WTC11 (cell line): ENCODE measurements around the gene OPRD1. TPM values are rescaled to one million over a fixed set of nuclear protein-coding genes. Genes with fewer than 3 reads are reported as not detected.
A peak's percentile ranks its signal among the peaks of the same experiment; 100 is the strongest.
"Not testable (repeated sequence)": the region's sequence is repeated elsewhere in the genome, so short reads cannot be mapped to it uniquely, and the experiment has no call there.

Experiments used
- ATAC-seq: fragments of 200-7000 bp; cut with Tn5 transposase; 2 replicates; pipeline ENCODE4 v1.10.0; 2021; ENCODE audit warnings: mild to moderate bottlenecking, moderate library complexity
- CTCF ChIA-PET: fragments of 300-600 bp; sonication (Branson Sonifier 250); formaldehyde crosslinking; loops from one replicate; lab custom pipeline; 2021; ENCODE audit warnings: antibody characterized with exemption; lab: Charles Lee
- POLR2A ChIA-PET: fragments of 350-600 bp; sonication (Branson Sonifier 250); formaldehyde crosslinking; loops from one replicate; lab custom pipeline; 2021; ENCODE audit warnings: antibody characterized with exemption; lab: Charles Lee
- DNase-seq: peaks from one replicate; pipeline ENCODE4 v3.0.0; 2021; ENCODE audit warnings: low spot score
- H3K27ac Mint-ChIP-seq: 2 replicates; pipeline ENCODE4 v1.8.0; 2021; ENCODE audit warnings: mixed read lengths
- H3K27me3 Mint-ChIP-seq: 2 replicates; pipeline ENCODE4 v1.8.0; 2021; ENCODE audit warnings: low read depth, mild to moderate bottlenecking, moderate library complexity, mixed read lengths
- H3K36me3 Mint-ChIP-seq: 2 replicates; pipeline ENCODE4 v1.8.0; 2021; ENCODE audit warnings: mixed read lengths
- H3K4me1 Mint-ChIP-seq: 2 replicates; pipeline ENCODE4 v1.8.0; 2022; ENCODE audit warnings: mixed read lengths
- H3K4me3 Mint-ChIP-seq: 2 replicates; pipeline ENCODE4 v1.8.0; 2021; ENCODE audit warnings: mild to moderate bottlenecking, moderate library complexity, mixed read lengths
- H3K9me3 Mint-ChIP-seq: 2 replicates; pipeline ENCODE4 v1.8.0; 2021; ENCODE audit warnings: mixed read lengths
- E2F5 ChIP-seq: sonication (generic); formaldehyde crosslinking; IDR thresholded peaks from 2 replicates; pipeline ENCODE4 v1.8.1; 2022; ENCODE audit warnings: mild to moderate bottlenecking, moderate library complexity, missing genetic modification reagents
- GABPB1 ChIP-seq: sonication (generic); formaldehyde crosslinking; IDR thresholded peaks from 2 replicates; pipeline ENCODE4 v1.8.1; 2023; ENCODE audit warnings: mild to moderate bottlenecking, missing genetic modification reagents
- HMGA2 ChIP-seq: fragments of 250-450 bp; sonication (Bioruptor Pico); IDR thresholded peaks from 2 replicates; pipeline ENCODE4 v1.4.0; 2021; ENCODE audit warnings: mild to moderate bottlenecking, moderate library complexity
- JUN ChIP-seq: sonication (generic); formaldehyde crosslinking; IDR thresholded peaks from 2 replicates; pipeline ENCODE4 v1.8.0; 2023; ENCODE audit warnings: mild to moderate bottlenecking, missing genetic modification reagents
- MXD4 ChIP-seq: fragments of 250-450 bp; sonication (Bioruptor Pico); IDR thresholded peaks from 2 replicates; pipeline ENCODE4 v1.8.0; 2021; ENCODE audit warnings: mild to moderate bottlenecking, moderate library complexity, borderline replicate concordance
- NFATC4 ChIP-seq: fragments of 250-450 bp; sonication (Bioruptor Pico); IDR thresholded peaks from 2 replicates; pipeline ENCODE4 v1.9.0; 2021; ENCODE audit warnings: mild to moderate bottlenecking
- PREB ChIP-seq: sonication (generic); formaldehyde crosslinking; IDR thresholded peaks from 2 replicates; pipeline ENCODE4 v1.8.1; 2022; ENCODE audit warnings: mild to moderate bottlenecking, missing genetic modification reagents, moderate library complexity, borderline replicate concordance
- RORB ChIP-seq: fragments of 250-450 bp; sonication (Bioruptor Pico); IDR thresholded peaks from 2 replicates; pipeline ENCODE4 v1.9.0; 2021; ENCODE audit warnings: mild to moderate bottlenecking
- SP1 ChIP-seq: sonication (generic); formaldehyde crosslinking; conservative IDR thresholded peaks from 2 replicates; pipeline ENCODE4 v1.8.1; 2022; ENCODE audit warnings: missing genetic modification reagents
- ZNF121 ChIP-seq: sonication (generic); formaldehyde crosslinking; IDR thresholded peaks from 2 replicates; pipeline ENCODE4 v1.8.0; 2023; ENCODE audit warnings: missing genetic modification reagents
- ZNF416 ChIP-seq: fragments of 250-450 bp; sonication (Bioruptor Pico); IDR thresholded peaks from 2 replicates; pipeline ENCODE4 v1.9.0; 2021; ENCODE audit warnings: mild to moderate bottlenecking, inconsistent platforms
- ZNF671 ChIP-seq: fragments of 250-450 bp; sonication (Bioruptor Pico); IDR thresholded peaks from 2 replicates; pipeline ENCODE4 v1.8.0; 2021; ENCODE audit warnings: mild to moderate bottlenecking
- total RNA-seq: library from RNA; stranded (reverse); gene quantifications from 3 replicates; pipeline ENCODE4 v1.2.3, GENCODE V29; 2021
- TF ChIP-seq, protein P1 (sequence below): sonication (generic); formaldehyde crosslinking; IDR thresholded peaks from 2 replicates; pipeline ENCODE4 v1.8.1; 2022; ENCODE audit warnings: low read depth, mild to moderate bottlenecking, moderate library complexity, missing genetic modification reagents, borderline replicate concordance
- TF ChIP-seq, protein P2 (sequence below): sonication (generic); formaldehyde crosslinking; IDR thresholded peaks from 2 replicates; pipeline ENCODE4 v1.8.1; 2023; ENCODE audit warnings: mild to moderate bottlenecking, moderate library complexity, missing genetic modification reagents
- TF ChIP-seq, protein P3 (sequence below): sonication (generic); formaldehyde crosslinking; IDR thresholded peaks from 2 replicates; pipeline ENCODE4 v1.8.1; 2023; ENCODE audit warnings: mild to moderate bottlenecking, missing genetic modification reagents
- TF ChIP-seq, protein P4 (sequence below): sonication (generic); formaldehyde crosslinking; IDR thresholded peaks from 2 replicates; pipeline ENCODE4 v1.8.1; 2023; ENCODE audit warnings: mild to moderate bottlenecking, missing genetic modification reagents, moderate library complexity
- TF ChIP-seq, protein P5 (sequence below): sonication (generic); formaldehyde crosslinking; conservative IDR thresholded peaks from 2 replicates; pipeline ENCODE4 v1.8.1; 2022; ENCODE audit warnings: mild to moderate bottlenecking, missing genetic modification reagents
- TF ChIP-seq, protein P6 (sequence below): sonication (generic); formaldehyde crosslinking; IDR thresholded peaks from 2 replicates; pipeline ENCODE4 v1.8.0; 2022; ENCODE audit warnings: mild to moderate bottlenecking, missing genetic modification reagents

OPRD1 gene
- total RNA-seq, 1 experiment from 2014 or later, result 2.2 TPM

GRCh38 chr1:28789816-28790215 is 22.2 kb upstream of the OPRD1 start:
- no peak for DNase-seq
- H3K9me3 Mint-ChIP-seq, result peaks cover 5% of the 10 kb centered on the region; the same call in 1 of the 2 replicates
- H3K4me1 Mint-ChIP-seq, result peaks cover 13% of the 10 kb centered on the region
- H3K36me3 Mint-ChIP-seq, result no peaks in the 10 kb centered on the region
- H3K27ac Mint-ChIP-seq, result no peak overlapping the region
- H3K4me3 Mint-ChIP-seq, result no peak overlapping the region
- POLR2A ChIA-PET, result no interaction called here
- no peaks in the 10 kb centered on the region; the same call in none of the 2 replicates for H3K27me3 Mint-ChIP-seq
- no peak for TF ChIP-seq JUN (CRISPR knock-in tag)
- TF ChIP-seq, protein P1, sequence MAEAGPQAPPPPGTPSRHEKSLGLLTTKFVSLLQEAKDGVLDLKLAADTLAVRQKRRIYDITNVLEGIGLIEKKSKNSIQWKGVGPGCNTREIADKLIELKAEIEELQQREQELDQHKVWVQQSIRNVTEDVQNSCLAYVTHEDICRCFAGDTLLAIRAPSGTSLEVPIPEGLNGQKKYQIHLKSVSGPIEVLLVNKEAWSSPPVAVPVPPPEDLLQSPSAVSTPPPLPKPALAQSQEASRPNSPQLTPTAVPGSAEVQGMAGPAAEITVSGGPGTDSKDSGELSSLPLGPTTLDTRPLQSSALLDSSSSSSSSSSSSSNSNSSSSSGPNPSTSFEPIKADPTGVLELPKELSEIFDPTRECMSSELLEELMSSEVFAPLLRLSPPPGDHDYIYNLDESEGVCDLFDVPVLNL (CRISPR knock-in tag), result no peak
- no peak for TF ChIP-seq ZNF416 (CRISPR knock-in tag)
- TF ChIP-seq, all 79 proteins: peak for 0
- no peak for ATAC-seq
- CTCF ChIA-PET, result interaction anchor here (0.7 kb wide), 1 partner anchor 87 kb away, joined by 4 read pairs; no protein-coding TSS in a partner anchor

- ATAC-seq, result no peak
- Mint-ChIP-seq H3K4me3 (no peak overlapping the region), H3K27ac (peak overlapping the region; percentile 31; the same call in 1 of the 2 replicates), H3K9me3 (peaks cover 5% of the 10 kb centered on the region; the same call in 1 of the 2 replicates), H3K36me3 (no peaks in the 10 kb centered on the region), H3K27me3 (no peaks in the 10 kb centered on the region; the same call in none of the 2 replicates), H3K4me1 (peaks cover 13% of the 10 kb centered on the region)
- no peak for DNase-seq
- POLR2A ChIA-PET, result no interaction called here
- TF ChIP-seq PREB (CRISPR knock-in tag) (no peak), NFATC4 (no peak)
- TF ChIP-seq, all 79 proteins: peak for 0
- CTCF ChIA-PET, result interaction anchor here (0.8 to 1.3 kb wide), 2 partner anchors 87 to 94 kb away, joined by 6 to 7 read pairs; no protein-coding TSS in a partner anchor
Measured at GRCh38 chr1:28790377-28791035, 21.5 kb upstream of the OPRD1 start.

DNA sequence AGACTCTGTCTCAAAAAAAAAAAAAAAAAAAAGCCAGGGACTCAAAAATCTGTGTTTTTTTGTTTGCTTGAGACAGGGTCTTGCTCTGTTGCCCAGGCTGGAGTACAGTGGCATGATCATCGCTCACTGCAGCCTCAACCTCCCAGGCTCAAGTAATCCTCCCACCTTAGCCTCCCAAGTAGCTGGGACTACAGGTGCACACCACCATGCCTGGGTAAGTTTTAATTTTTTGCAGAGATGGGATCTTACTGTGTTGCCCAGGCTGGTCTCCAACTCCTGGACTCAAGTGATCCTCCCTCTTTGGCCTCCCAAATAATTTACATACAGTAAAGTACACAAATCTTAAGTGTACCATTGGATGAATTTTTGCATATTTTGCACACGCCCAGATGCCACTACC is 20.0 kb upstream of the OPRD1 start:
- ATAC-seq, POLR2A ChIA-PET, H3K9me3 Mint-ChIP-seq, DNase-seq, H3K36me3 Mint-ChIP-seq, H3K27me3 Mint-ChIP-seq, H3K27ac Mint-ChIP-seq: not testable (repeated sequence)
- CTCF ChIA-PET, result interaction anchor here (0.6 to 6.2 kb wide), 4 partner anchors 36 to 1389 kb away, joined by 3 to 100 read pairs (median 4); no protein-coding TSS in a partner anchor
- peaks cover 18% of the 10 kb centered on the region for H3K4me1 Mint-ChIP-seq
- peak; percentile 91 for TF ChIP-seq ZNF121
- TF ChIP-seq, all 79 proteins: peak for 1; not testable (repeated sequence) for 78
- not testable (repeated sequence) for H3K4me3 Mint-ChIP-seq

DNA sequence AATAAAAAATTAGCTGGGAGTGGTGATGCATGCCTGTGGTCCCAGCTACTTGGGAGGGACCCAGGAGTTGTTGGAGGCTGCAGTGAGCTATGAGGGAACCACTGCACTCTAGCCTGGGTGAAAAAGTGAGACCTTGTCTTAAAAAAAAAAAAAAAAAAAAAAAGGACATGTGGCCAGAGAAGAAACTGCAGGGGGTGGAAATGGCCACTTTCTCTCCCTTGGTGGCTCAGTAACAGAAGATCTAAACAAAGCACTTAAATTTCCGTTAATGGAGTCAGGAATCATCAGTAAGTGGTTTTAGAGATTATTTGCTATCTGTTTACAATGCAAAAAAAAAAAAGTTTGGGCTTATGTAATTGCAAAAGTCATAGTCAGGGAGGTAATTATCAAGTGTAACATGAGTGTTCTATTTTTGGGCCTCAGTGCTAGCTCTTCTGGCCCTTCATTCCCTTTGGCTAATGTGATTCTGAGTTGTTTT is 19.3 kb upstream of the OPRD1 start:
- POLR2A ChIA-PET, result no interaction called here
- CTCF ChIA-PET, result interaction anchor here (0.6 to 6.2 kb wide), 7 partner anchors 7 to 1390 kb away, joined by 3 to 100 read pairs (median 6); no protein-coding TSS in a partner anchor
- no peaks in the 10 kb centered on the region for H3K36me3 Mint-ChIP-seq
- peaks cover 19% of the 10 kb centered on the region for H3K4me1 Mint-ChIP-seq
- peaks cover 5% of the 10 kb centered on the region; the same call in 1 of the 2 replicates for H3K9me3 Mint-ChIP-seq
- ATAC-seq, result no peak
- H3K27ac Mint-ChIP-seq, result no peak overlapping the region
- no peaks in the 10 kb centered on the region; the same call in 1 of the 2 replicates for H3K27me3 Mint-ChIP-seq
- DNase-seq, result no peak
- TF ChIP-seq, protein P2, sequence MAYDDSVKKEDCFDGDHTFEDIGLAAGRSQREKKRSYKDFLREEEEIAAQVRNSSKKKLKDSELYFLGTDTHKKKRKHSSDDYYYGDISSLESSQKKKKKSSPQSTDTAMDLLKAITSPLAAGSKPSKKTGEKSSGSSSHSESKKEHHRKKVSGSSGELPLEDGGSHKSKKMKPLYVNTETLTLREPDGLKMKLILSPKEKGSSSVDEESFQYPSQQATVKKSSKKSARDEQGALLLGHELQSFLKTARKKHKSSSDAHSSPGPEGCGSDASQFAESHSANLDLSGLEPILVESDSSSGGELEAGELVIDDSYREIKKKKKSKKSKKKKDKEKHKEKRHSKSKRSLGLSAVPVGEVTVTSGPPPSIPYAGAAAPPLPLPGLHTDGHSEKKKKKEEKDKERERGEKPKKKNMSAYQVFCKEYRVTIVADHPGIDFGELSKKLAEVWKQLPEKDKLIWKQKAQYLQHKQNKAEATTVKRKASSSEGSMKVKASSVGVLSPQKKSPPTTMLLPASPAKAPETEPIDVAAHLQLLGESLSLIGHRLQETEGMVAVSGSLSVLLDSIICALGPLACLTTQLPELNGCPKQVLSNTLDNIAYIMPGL (CRISPR knock-in tag), result no peak
- TF ChIP-seq SP1 (no peak), RORB (no peak), MXD4 (CRISPR knock-in tag) (no peak), E2F5 (CRISPR knock-in tag) (no peak), HMGA2 (CRISPR knock-in tag) (no peak), GABPB1 (CRISPR knock-in tag) (no peak), ZNF671 (no peak)
- TF ChIP-seq, protein P3, sequence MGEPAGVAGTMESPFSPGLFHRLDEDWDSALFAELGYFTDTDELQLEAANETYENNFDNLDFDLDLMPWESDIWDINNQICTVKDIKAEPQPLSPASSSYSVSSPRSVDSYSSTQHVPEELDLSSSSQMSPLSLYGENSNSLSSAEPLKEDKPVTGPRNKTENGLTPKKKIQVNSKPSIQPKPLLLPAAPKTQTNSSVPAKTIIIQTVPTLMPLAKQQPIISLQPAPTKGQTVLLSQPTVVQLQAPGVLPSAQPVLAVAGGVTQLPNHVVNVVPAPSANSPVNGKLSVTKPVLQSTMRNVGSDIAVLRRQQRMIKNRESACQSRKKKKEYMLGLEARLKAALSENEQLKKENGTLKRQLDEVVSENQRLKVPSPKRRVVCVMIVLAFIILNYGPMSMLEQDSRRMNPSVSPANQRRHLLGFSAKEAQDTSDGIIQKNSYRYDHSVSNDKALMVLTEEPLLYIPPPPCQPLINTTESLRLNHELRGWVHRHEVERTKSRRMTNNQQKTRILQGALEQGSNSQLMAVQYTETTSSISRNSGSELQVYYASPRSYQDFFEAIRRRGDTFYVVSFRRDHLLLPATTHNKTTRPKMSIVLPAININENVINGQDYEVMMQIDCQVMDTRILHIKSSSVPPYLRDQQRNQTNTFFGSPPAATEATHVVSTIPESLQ (CRISPR knock-in tag), result no peak
- TF ChIP-seq, protein P4, sequence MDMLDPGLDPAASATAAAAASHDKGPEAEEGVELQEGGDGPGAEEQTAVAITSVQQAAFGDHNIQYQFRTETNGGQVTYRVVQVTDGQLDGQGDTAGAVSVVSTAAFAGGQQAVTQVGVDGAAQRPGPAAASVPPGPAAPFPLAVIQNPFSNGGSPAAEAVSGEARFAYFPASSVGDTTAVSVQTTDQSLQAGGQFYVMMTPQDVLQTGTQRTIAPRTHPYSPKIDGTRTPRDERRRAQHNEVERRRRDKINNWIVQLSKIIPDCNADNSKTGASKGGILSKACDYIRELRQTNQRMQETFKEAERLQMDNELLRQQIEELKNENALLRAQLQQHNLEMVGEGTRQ (CRISPR knock-in tag), result no peak
- TF ChIP-seq, protein P5, sequence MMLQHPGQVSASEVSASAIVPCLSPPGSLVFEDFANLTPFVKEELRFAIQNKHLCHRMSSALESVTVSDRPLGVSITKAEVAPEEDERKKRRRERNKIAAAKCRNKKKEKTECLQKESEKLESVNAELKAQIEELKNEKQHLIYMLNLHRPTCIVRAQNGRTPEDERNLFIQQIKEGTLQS (CRISPR knock-in tag), result no peak
- TF ChIP-seq, protein P6, sequence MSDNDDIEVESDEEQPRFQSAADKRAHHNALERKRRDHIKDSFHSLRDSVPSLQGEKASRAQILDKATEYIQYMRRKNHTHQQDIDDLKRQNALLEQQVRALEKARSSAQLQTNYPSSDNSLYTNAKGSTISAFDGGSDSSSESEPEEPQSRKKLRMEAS (CRISPR knock-in tag), result no peak
- no peak overlapping the region for H3K4me3 Mint-ChIP-seq
